Endothelial cell of umbilical vein (primary cell): Measurements from ENCODE around the gene UGT1A3. TPM values are rescaled to one million over a fixed set of nuclear protein-coding genes. Genes with fewer than 3 reads are reported as not detected.

ENCODE experiments used
- BruUV-seq: library from RNA; stranded (reverse); fragments of 400-500 nt; replicated peaks from 2 replicates; lab custom pipeline; 2021; lab: Mats Ljungman, UMichigan
- CTCF ChIA-PET: fragments of 300-600, 350-600 bp; sonication (Branson Sonifier 250); formaldehyde crosslinking; loops from one replicate; lab custom pipeline; 2021; ENCODE audit warnings: antibody characterized with exemption, inconsistent platforms; lab: Charles Lee
- POLR2A ChIA-PET: fragments of 300-600, 350-600 bp; sonication (Branson Sonifier 250); formaldehyde crosslinking; loops from one replicate; lab custom pipeline; 2021; ENCODE audit warnings: antibody characterized with exemption, inconsistent platforms; lab: Charles Lee
- DNase-seq: peaks from one replicate; pipeline ENCODE4 v3.0.0-alpha.2; 2011; ENCODE audit warnings: low read depth, low spot score
- FAIRE-seq: peaks from 2 replicates; lab custom pipeline; 2011; peaks lifted over from hg19 to GRCh38; lab: Jason Lieb, UNC
- H2AFZ ChIP-seq: 2 replicates; pipeline ENCODE4 v1.6.0; 2012; ENCODE audit warnings: low read depth, low read length, control low read depth, inconsistent platforms
- H3K27ac ChIP-seq: 2 replicates; pipeline ENCODE4 v1.5.1; 2011; ENCODE audit warnings: low read depth, mild to moderate bottlenecking, control low read depth, low read length, moderate library complexity; ENCODE audit not compliant: insufficient read depth
- H3K27me3 ChIP-seq, 2 experiments: 2 replicates each; pipeline versions ENCODE4 v1.6.0 to v1.6.1; 2011; ENCODE audit warnings: low read length in 2 of 2, mixed read lengths in 1 of 2; ENCODE audit not compliant: control insufficient read depth in 2 of 2, insufficient read depth in 2 of 2
- H3K36me3 ChIP-seq, 2 experiments: 2 replicates in 1 of 2; 3 replicates in 1 of 2; pipeline ENCODE4 v1.5.1; 2011; ENCODE audit warnings: low read length in 2 of 2, mild to moderate bottlenecking in 1 of 2, moderate library complexity in 1 of 2; ENCODE audit not compliant: control insufficient read depth in 2 of 2, insufficient read depth in 2 of 2; ENCODE audit errors: extremely low read depth in 1 of 2
- H3K4me1 ChIP-seq: 3 replicates; pipeline ENCODE4 v1.5.1; 2011; ENCODE audit warnings: mild to moderate bottlenecking, low read length; ENCODE audit not compliant: control insufficient read depth, insufficient read depth; ENCODE audit errors: extremely low read depth
- H3K4me2 ChIP-seq: 2 replicates; pipeline ENCODE4 v1.6.1; 2011; ENCODE audit warnings: low read length, control low read depth, mixed read lengths; ENCODE audit not compliant: insufficient read depth
- H3K4me3 ChIP-seq, 3 experiments: fragments of 200-600 bp in 1 of 3; sonication (generic), shearing (Covaris generic) in 1 of 3; replicated peaks in 1 of 3; 2 replicates each; pipeline ENCODE4 v1.5.1; 2011 to 2016; ENCODE audit warnings: control low read depth in 3 of 3, low read length in 3 of 3, mild to moderate bottlenecking in 2 of 3, inconsistent platforms in 1 of 3, low read depth in 1 of 3, moderate library complexity in 1 of 3; ENCODE audit not compliant: insufficient read depth in 1 of 3
- H3K79me2 ChIP-seq: 2 replicates; pipeline ENCODE4 v1.6.0; 2012; ENCODE audit warnings: low read length, inconsistent platforms; ENCODE audit not compliant: control insufficient read depth, insufficient read depth
- H3K9ac ChIP-seq: replicated peaks from 2 replicates; pipeline ENCODE3; 2011; ENCODE audit warnings: low read length, control low read depth; ENCODE audit not compliant: insufficient read depth; ENCODE audit errors: extremely low read depth
- H3K9me1 ChIP-seq: replicated peaks from 3 replicates; pipeline ENCODE4 v1.6.0; 2011; ENCODE audit warnings: mild to moderate bottlenecking, low read length; ENCODE audit not compliant: control insufficient read depth, insufficient read depth; ENCODE audit errors: extremely low read depth
- H3K9me3 ChIP-seq: replicated peaks from 2 replicates; pipeline ENCODE4 v1.5.1; 2012; ENCODE audit warnings: low read length, inconsistent platforms; ENCODE audit not compliant: control insufficient read depth, insufficient read depth
- H4K20me1 ChIP-seq: replicated peaks from 2 replicates; pipeline ENCODE3; 2011; ENCODE audit warnings: mild to moderate bottlenecking, low read length; ENCODE audit not compliant: control insufficient read depth, insufficient read depth; ENCODE audit errors: extremely low read depth
- CTCF ChIP-seq, 2 donors: IDR thresholded peaks; 1 replicate in 1 of 2; 2 replicates in 1 of 2; pipeline ENCODE4 v1.5.1; 2011; ENCODE audit warnings: low read length in 2 of 2, mild to moderate bottlenecking in 2 of 2, moderate library complexity in 2 of 2, control low read depth in 1 of 2, inconsistent platforms in 1 of 2, low read depth in 1 of 2; ENCODE audit not compliant: insufficient read depth in 1 of 2; ENCODE audit errors: extremely low read depth in 1 of 2
- EZH2 ChIP-seq: IDR thresholded peaks from 2 replicates; pipeline ENCODE4 v1.6.1; 2012; ENCODE audit warnings: borderline replicate concordance, low read depth, mild to moderate bottlenecking, moderate library complexity, low read length, inconsistent platforms; ENCODE audit not compliant: severe bottlenecking
- FOS ChIP-seq: IDR thresholded peaks from 2 replicates; pipeline ENCODE4 v1.6.1; 2011; ENCODE audit warnings: mild to moderate bottlenecking, low read length, moderate library complexity, borderline replicate concordance; ENCODE audit not compliant: insufficient read depth
- GATA2 ChIP-seq: IDR thresholded peaks from 2 replicates; pipeline ENCODE4 v1.7.0; 2011; ENCODE audit warnings: low read depth, mild to moderate bottlenecking, moderate library complexity, mixed read lengths, low read length; ENCODE audit not compliant: insufficient read length, insufficient read depth
- MAX ChIP-seq: IDR thresholded peaks from 2 replicates; pipeline ENCODE4 v1.6.1; 2011; ENCODE audit not compliant: insufficient read depth, insufficient read length
- MYC ChIP-seq: IDR thresholded peaks from one replicate; pipeline ENCODE4 v1.6.1; 2011; ENCODE audit warnings: mild to moderate bottlenecking, low read depth, low read length
- POLR2A ChIP-seq: IDR thresholded peaks from 2 replicates; pipeline ENCODE4 v1.6.1; 2012; ENCODE audit warnings: low read depth, mild to moderate bottlenecking, control low read depth, low read length
- POLR2AphosphoS5 ChIP-seq: IDR thresholded peaks from 2 replicates; pipeline ENCODE4 v1.6.1; 2012; ENCODE audit warnings: low read depth, mild to moderate bottlenecking, control low read depth, low read length, moderate library complexity; ENCODE audit not compliant: insufficient read depth
- dilution Hi-C: fragments of 300-500 bp; cut with MboI; formaldehyde crosslinking; loops from one replicate; pipeline ENCODE4 v1.15.0; 2019; ENCODE audit warnings: low sequenced_read_pairs; ENCODE audit not compliant: extremely low pct_ligation_motif_present
- intact Hi-C: fragments of 100-400 bp; cut with micrococcal nuclease; formaldehyde crosslinking; loops from one replicate; pipeline ENCODE4 v1.10.0; 2022
- polyA plus RNA-seq, 4 experiments: library from polyadenylated mRNA; depleted of rRNA in 3 of 4; stranded (reverse) in 3 of 4; unstranded in 1 of 4; fragments of >200 nt; gene quantifications; 2 replicates each; pipeline versions ENCODE4 v1.2.1 to v1.2.3, GENCODE V29; 2011 to 2012; ENCODE audit warnings: missing spikeins in 1 of 4
- total RNA-seq: library from RNA; stranded (reverse); gene quantifications from 2 replicates; pipeline ENCODE4 v1.2.3, GENCODE V29; 2021

UGT1A3 gene
- total and polyA plus RNA-seq, 2 donors (not counting 3 experiments of a cell fraction or from before 2014, with no cell fraction given), result not detected

- no peaks in the 10 kb centered on the region for H4K20me1 ChIP-seq
- no peak overlapping the region for H3K4me3 ChIP-seq
- DNase-seq, result no peak
- ChIA-PET POLR2A (no interaction called here), CTCF (no interaction called here)
- intact Hi-C loops (no loop called here), dilution Hi-C loops (no loop called here)
- no peak overlapping the region for H2AFZ ChIP-seq
- H3K9me3 ChIP-seq, result no peaks in the 10 kb centered on the region
- H3K9me1 ChIP-seq, result no peaks in the 10 kb centered on the region
- H3K79me2 ChIP-seq, result no peaks in the 10 kb centered on the region
- FAIRE-seq, result no peak
- BruUV-seq, result no TSS peak
- H3K36me3 ChIP-seq, result no peaks in the 10 kb centered on the region
- no peak overlapping the region for H3K27ac ChIP-seq
- H3K9ac ChIP-seq, result no peak overlapping the region
- no peak for TF ChIP-seq POLR2AphosphoS5
- no peak for TF ChIP-seq CTCF (IDR thresholded peaks at IDR 0.05; ENCODE audit: extremely low read depth in 1 of 2, insufficient read depth in 1 of 2, low read depth in 1 of 2, low read length in 2 of 2)
- no peak for TF ChIP-seq FOS
- TF ChIP-seq EZH2, result no peak
- no peaks in the 10 kb centered on the region for H3K27me3 ChIP-seq
- H3K4me1 ChIP-seq, result no peaks in the 10 kb centered on the region
- no peak overlapping the region for H3K4me2 ChIP-seq
These were observed 91.9 kb downstream of the UGT1A3 start for GRCh38 chr2:233820774-233821105.

GRCh38 chr2:233821196-233821595, 92.4 kb downstream of the UGT1A3 start:
- H3K9me3 ChIP-seq, result no peaks in the 10 kb centered on the region
- H3K4me1 ChIP-seq, result no peaks in the 10 kb centered on the region
- TF ChIP-seq MYC (no peak), GATA2 (no peak), MAX (no peak), FOS (no peak), EZH2 (no peak), CTCF (IDR thresholded peaks at IDR 0.05; ENCODE audit: extremely low read depth in 1 of 2, insufficient read depth in 1 of 2, low read depth in 1 of 2, low read length in 2 of 2) (no peak), POLR2AphosphoS5 (no peak), POLR2A (no peak)
- BruUV-seq, result no TSS peak
- no peaks in the 10 kb centered on the region for H3K36me3 ChIP-seq
- H3K79me2 ChIP-seq, result no peaks in the 10 kb centered on the region
- no peak for FAIRE-seq
- no peak overlapping the region for H3K9ac ChIP-seq
- POLR2A ChIA-PET, result no interaction called here
- no peak for DNase-seq
- H4K20me1 ChIP-seq, result no peaks in the 10 kb centered on the region
- dilution Hi-C loops (no loop called here), intact Hi-C loops (no loop called here)
- H3K27ac ChIP-seq, result no peak overlapping the region
- no peak overlapping the region for H3K4me2 ChIP-seq
- H2AFZ ChIP-seq, result no peak overlapping the region
- no peaks in the 10 kb centered on the region for H3K9me1 ChIP-seq
- H3K4me3 ChIP-seq, result no peak overlapping the region
- CTCF ChIA-PET, result no interaction called here
- no peaks in the 10 kb centered on the region for H3K27me3 ChIP-seq
